Measurements from ENCODE around the gene RNASET2. TPM values are rescaled to one million over a fixed set of nuclear protein-coding genes. Genes with fewer than 3 reads are reported as not detected.

The RNASET2 gene
- total RNA-seq, 2 donors from 2014 or later = 18.3 to 45.4 TPM

- intact Hi-C loops (cut with DNase I) = no loop called here
- no peak for DNase-seq (ENCODE audit: low spot score)
Observed at GRCh38 chr6:166879594-166879993, 76.8 kb downstream of the RNASET2 start.

Small RNA genes lying within 50 kb of the gene (microRNA-seq; reads per million reads assigned to microRNA genes)
- 0 reads per million in 2 donors for gene MIR3939 (ENCODE audit: borderline microRNAs expressed in 2 of 2)

Other genes with a start within 250 kb of the RNASET2 start
- gene CEP43, start 42.8 kb upstream of the RNASET2 start, total RNA-seq = 1 to 10 TPM; 7.9 to 8.7 TPM
- not detected for gene CCR6, start 166.5 kb upstream of the RNASET2 start, total RNA-seq
- gene GPR31, start 201.4 kb upstream of the RNASET2 start, total RNA-seq = not detected

Data from posterior vena cava (tissue), 2 donors.